NCI-H345 treated with DMSO at 0.1 percent for 48 hours (cell line): ENCODE measurements around the gene GIT1.

Experiments used
- DNase-seq: peaks from one replicate; lab custom pipeline; 2025; ENCODE audit not compliant: unreplicated experiment; lab: John Stamatoyannopoulos, UW

GIT1 gene

GRCh38 chr17:29589524-29590410 lies at the start of gene GIT1:
TSS of gene GIT1 (minus strand) at chr17:29589648. CDS start at chr17:29589378, 270 bp downstream.
- peak; percentile 72 for DNase-seq

GRCh38 chr17:29633886-29634285 lies 44.4 kb upstream of the GIT1 start:
- no peak for DNase-seq

GRCh38 chr17:29630630-29631193 lies 41.3 kb upstream of the GIT1 start:
- no peak for DNase-seq

- no peak for DNase-seq
Measured at GRCh38 chr17:29629839-29630238, 40.4 kb upstream of the GIT1 start.

- DNase-seq = no peak
Measured at GRCh38 chr17:29628644-29629043, 39.2 kb upstream of the GIT1 start.

GRCh38 chr17:29627951-29628350 lies 38.5 kb upstream of the GIT1 start:
- no peak for DNase-seq

GRCh38 chr17:29625037-29625750 lies 35.7 kb upstream of the GIT1 start:
- DNase-seq = no peak

GRCh38 chr17:29624586-29624985 lies 35.1 kb upstream of the GIT1 start:
- no peak for DNase-seq

- no peak for DNase-seq
Measured at GRCh38 chr17:29623283-29623647, 33.8 kb upstream of the GIT1 start.

GRCh38 chr17:29622337-29623282 lies 33.2 kb upstream of the GIT1 start, which contains the start of gene CORO6:
TSS of gene CORO6 (minus strand) at chr17:29622912. CDS start at chr17:29621421, 1,491 bp downstream.
- peak; percentile 28 for DNase-seq

- DNase-seq = no peak
Measured at GRCh38 chr17:29621751-29622194, 32.3 kb upstream of the GIT1 start.

GRCh38 chr17:29620779-29621500 lies 31.5 kb upstream of the GIT1 start:
- no peak for DNase-seq

GRCh38 chr17:29620271-29620670 lies 30.8 kb upstream of the GIT1 start:
- DNase-seq = no peak

GRCh38 chr17:29619251-29619650 lies 29.8 kb upstream of the GIT1 start:
- no peak for DNase-seq

- DNase-seq = no peak
Measured at GRCh38 chr17:29618272-29619065, 29.0 kb upstream of the GIT1 start.

GRCh38 chr17:29617481-29618271 lies 28.2 kb upstream of the GIT1 start:
- peak; percentile 29 for DNase-seq

- DNase-seq = peak; percentile 74
Measured at GRCh38 chr17:29617125-29617480, 27.7 kb upstream of the GIT1 start.

- peak; percentile 31 for DNase-seq
Measured at GRCh38 chr17:29616300-29617048, 27.0 kb upstream of the GIT1 start.
